ENCODE measurements around the gene CADPS. TPM values are rescaled to one million over a fixed set of nuclear protein-coding genes. Genes with fewer than 3 reads are reported as not detected.

The CADPS gene
- total RNA-seq, 1 experiment from 2014 or later: 7.0 TPM

- no peak for TF ChIP-seq FOXP4 (CRISPR knock-in tag; IDR thresholded peaks at IDR 0.05)
- no peak for TF ChIP-seq SOX15 (CRISPR knock-in tag; IDR thresholded peaks at IDR 0.05)
- no peak for TF ChIP-seq ZNF219 (CRISPR knock-in tag; IDR thresholded peaks at IDR 0.05; ENCODE audit: borderline replicate concordance)
- no peak for TF ChIP-seq ZNF512 (CRISPR knock-in tag; IDR thresholded peaks at IDR 0.05; ENCODE audit: borderline replicate concordance)
- TF ChIP-seq CREB1 (CRISPR knock-in tag; IDR thresholded peaks at IDR 0.05): no peak
- TF ChIP-seq OVOL2 (CRISPR knock-in tag; IDR thresholded peaks at IDR 0.05; ENCODE audit: borderline replicate concordance): no peak
- no peak for TF ChIP-seq MYBL2 (CRISPR knock-in tag; IDR thresholded peaks at IDR 0.05)
Observed at GRCh38 chr3:62546266-62546665, 328.9 kb downstream of the CADPS start (continued).

GRCh38 chr3:62542185-62542584 is 333.0 kb downstream of the CADPS start:
- no peaks in the 10 kb centered on the region for H3K36me3 Mint-ChIP-seq
- no peaks in the 10 kb centered on the region for H3K27me3 Mint-ChIP-seq (ENCODE audit: low read depth)
- POLR2A ChIA-PET: no interaction called here
- no peak for TF ChIP-seq SMAD3 (CRISPR knock-in tag; IDR thresholded peaks at IDR 0.05; ENCODE audit: borderline replicate concordance)
- TF ChIP-seq HMGXB4 (CRISPR knock-in tag; IDR thresholded peaks at IDR 0.05): no peak
- no peak for TF ChIP-seq HMGA2 (CRISPR knock-in tag; IDR thresholded peaks at IDR 0.05)
- no peak for TF ChIP-seq E2F4 (CRISPR knock-in tag; IDR thresholded peaks at IDR 0.05; ENCODE audit: borderline replicate concordance, low read depth)
- TF ChIP-seq FOXP4 (CRISPR knock-in tag; IDR thresholded peaks at IDR 0.05): no peak
- TF ChIP-seq IRF2 (CRISPR knock-in tag; IDR thresholded peaks at IDR 0.05; ENCODE audit: borderline replicate concordance, low read depth): no peak
- no peak for TF ChIP-seq PREB (CRISPR knock-in tag; IDR thresholded peaks at IDR 0.05; ENCODE audit: borderline replicate concordance)
- TF ChIP-seq TEAD4 (CRISPR knock-in tag; IDR thresholded peaks at IDR 0.05): no peak
- H3K4me1 Mint-ChIP-seq: peaks cover 62% of the 10 kb centered on the region
- H3K9me3 Mint-ChIP-seq: no peaks in the 10 kb centered on the region
- no peak overlapping the region for H3K27ac Mint-ChIP-seq
- DNase-seq (ENCODE audit: low spot score): no peak
- ATAC-seq: no peak
- CTCF ChIA-PET: interaction anchor here (0.9 to 1.0 kb wide), 2 partner anchors 11 to 12 kb away, joined by 3 read pairs; no protein-coding TSS in a partner anchor
- H3K4me3 Mint-ChIP-seq: no peak overlapping the region
